GM18909 (cell line): ENCODE data around the gene LAMA4.

Source experiments
- ATAC-seq: cut with Tn5 transposase; IDR thresholded peaks from one replicate; pipeline ENCODE4 v1.9.1; 2021; ENCODE audit warnings: mild to moderate bottlenecking; ENCODE audit not compliant: unreplicated experiment, poor library complexity

LAMA4 gene, protein sequence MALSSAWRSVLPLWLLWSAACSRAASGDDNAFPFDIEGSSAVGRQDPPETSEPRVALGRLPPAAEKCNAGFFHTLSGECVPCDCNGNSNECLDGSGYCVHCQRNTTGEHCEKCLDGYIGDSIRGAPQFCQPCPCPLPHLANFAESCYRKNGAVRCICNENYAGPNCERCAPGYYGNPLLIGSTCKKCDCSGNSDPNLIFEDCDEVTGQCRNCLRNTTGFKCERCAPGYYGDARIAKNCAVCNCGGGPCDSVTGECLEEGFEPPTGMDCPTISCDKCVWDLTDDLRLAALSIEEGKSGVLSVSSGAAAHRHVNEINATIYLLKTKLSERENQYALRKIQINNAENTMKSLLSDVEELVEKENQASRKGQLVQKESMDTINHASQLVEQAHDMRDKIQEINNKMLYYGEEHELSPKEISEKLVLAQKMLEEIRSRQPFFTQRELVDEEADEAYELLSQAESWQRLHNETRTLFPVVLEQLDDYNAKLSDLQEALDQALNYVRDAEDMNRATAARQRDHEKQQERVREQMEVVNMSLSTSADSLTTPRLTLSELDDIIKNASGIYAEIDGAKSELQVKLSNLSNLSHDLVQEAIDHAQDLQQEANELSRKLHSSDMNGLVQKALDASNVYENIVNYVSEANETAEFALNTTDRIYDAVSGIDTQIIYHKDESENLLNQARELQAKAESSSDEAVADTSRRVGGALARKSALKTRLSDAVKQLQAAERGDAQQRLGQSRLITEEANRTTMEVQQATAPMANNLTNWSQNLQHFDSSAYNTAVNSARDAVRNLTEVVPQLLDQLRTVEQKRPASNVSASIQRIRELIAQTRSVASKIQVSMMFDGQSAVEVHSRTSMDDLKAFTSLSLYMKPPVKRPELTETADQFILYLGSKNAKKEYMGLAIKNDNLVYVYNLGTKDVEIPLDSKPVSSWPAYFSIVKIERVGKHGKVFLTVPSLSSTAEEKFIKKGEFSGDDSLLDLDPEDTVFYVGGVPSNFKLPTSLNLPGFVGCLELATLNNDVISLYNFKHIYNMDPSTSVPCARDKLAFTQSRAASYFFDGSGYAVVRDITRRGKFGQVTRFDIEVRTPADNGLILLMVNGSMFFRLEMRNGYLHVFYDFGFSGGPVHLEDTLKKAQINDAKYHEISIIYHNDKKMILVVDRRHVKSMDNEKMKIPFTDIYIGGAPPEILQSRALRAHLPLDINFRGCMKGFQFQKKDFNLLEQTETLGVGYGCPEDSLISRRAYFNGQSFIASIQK (N-terminal part only)

DNA sequence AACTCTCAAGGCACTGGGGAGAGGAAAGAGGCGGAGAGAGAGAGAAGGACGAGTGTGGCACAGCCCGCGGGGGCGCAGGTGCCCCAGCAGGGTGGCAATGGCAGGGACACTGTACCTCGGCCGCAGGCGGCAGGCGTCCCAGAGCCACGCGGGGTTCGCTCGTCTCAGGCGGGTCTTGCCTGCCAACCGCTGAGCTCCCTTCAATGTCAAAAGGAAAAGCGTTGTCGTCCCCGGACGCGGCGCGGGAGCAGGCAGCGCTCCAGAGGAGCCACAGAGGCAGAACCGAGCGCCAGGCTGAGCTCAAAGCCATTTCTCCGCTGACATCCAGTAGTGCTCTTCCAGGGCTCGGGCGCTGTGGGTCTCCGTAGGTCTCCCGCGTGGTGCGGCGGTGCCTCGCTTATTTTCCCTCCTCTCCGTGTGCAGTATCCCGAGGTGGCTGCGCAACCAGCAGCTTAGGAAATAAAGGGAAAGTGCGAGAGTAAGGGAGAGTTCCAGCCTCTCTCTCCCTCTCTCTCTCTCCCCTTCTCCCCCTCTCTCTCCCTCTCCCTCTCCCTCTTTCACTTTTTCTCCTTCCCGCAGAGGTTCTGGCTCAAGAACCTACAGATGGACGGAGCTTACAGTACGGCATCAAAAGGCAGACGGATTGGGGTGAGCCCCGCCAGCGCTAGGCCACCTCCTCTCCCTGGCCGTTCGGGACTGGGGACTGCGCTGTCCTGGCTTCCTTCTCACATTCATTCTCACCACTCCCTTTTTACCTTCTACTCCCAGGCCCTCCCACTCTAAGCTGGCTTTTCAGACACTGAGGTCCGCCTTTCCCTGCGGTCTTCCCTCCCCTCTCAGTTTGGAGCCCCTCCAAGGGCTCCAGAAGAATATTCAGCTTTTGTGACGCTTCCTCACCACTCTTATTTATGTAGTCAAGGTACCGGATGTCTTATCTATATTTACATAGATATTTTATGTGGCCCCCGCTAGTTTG lies at the start of gene LAMA4:
LAMA4 (minus strand) TSS at position 727 of the 976 bp plus-strand sequence; CDS start at position 310, 417 bp downstream.
- peak; percentile 45 for ATAC-seq

- ATAC-seq = no peak
Observed at GRCh38 chr6:112302142-112302705, 47.9 kb upstream of the LAMA4 start.

DNA sequence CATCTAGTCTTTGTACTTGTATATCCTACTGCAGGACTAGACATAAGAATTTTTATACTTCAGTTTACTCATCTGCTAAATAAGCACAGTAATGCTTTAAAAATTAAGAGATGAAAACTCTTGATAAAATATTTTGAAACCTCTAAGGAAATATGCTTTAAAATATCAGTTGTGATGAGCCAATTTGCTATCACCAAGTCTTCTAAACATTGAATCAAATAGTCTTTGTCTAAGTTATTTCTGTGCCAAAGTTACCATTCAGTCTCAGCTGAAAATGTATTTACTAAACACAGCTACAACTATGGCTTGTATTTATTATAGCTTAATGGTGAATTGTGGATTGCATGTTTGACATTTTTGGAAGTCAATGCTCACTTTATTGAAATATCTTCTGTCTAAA lies 46.5 kb upstream of the LAMA4 start:
- ATAC-seq = no peak

- ATAC-seq = no peak
Observed at GRCh38 chr6:112298816-112299281, 44.5 kb upstream of the LAMA4 start.

DNA sequence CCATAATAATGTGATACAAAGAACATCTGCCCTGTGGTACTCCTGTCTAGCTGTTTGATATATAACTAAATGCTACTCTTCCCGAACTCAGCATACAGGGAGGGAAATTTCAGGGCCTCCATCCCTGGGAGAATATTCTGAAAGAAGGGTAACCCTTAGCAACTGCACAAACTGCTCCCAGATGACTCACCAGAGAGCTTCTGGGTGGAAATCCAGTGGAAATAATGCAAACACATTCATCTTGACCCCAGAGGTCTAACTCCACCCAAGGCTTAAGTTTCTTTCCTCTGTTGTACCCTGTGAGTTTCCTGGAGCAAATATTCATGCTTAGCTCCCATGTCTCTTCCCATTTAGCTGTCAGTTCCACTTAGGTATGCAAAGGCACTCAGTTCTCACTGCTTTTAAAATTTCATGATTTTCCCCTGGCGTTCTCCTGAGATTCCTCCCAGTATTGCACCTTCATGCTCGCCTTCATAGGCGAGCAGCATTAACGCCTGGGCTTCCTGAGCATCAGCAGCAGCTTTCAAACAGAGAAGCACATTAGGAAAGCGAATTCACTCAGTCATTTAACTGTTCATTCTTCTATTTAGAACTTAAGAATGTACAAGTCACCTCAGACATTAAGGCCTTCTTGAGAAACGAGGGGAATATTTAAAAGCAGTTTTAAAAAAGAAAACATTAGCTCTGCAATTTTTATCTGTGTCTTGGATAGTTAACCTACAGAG lies 43.8 kb upstream of the LAMA4 start:
- no peak for ATAC-seq

GRCh38 chr6:112296694-112297093 lies 42.3 kb upstream of the LAMA4 start:
- no peak for ATAC-seq

GRCh38 chr6:112296122-112296521 lies 41.8 kb upstream of the LAMA4 start:
- ATAC-seq = peak; percentile 68

DNA sequence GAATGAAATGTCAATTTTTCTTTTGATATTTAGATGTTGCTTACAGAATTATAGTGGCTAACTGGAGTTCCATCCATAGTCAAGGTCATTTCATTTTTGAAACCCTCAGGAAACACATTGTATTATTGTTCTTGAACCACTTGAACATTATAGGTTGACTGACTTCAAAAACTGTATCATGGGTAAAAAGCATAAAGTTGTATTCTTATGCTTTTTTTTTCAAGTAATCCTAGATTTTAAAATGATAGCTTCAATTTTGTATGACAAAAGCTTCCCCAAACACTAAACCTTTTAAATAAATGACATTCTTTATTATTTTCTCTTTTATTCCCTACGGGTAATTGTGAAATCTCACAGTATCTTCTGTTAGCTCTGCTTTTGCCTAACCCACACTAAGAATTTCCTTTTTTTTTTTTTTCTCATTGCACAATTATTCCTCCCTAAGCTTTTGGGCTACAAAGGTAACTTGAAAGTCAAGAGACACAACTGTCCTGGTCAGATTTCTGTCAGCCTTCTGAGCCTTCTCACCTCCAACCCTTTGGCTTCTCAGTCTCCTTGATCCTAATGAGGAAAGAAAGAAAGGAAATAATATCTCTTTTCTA lies 36.9 kb upstream of the LAMA4 start:
- no peak for ATAC-seq

GRCh38 chr6:112289038-112289566 lies 34.7 kb upstream of the LAMA4 start:
- no peak for ATAC-seq

DNA sequence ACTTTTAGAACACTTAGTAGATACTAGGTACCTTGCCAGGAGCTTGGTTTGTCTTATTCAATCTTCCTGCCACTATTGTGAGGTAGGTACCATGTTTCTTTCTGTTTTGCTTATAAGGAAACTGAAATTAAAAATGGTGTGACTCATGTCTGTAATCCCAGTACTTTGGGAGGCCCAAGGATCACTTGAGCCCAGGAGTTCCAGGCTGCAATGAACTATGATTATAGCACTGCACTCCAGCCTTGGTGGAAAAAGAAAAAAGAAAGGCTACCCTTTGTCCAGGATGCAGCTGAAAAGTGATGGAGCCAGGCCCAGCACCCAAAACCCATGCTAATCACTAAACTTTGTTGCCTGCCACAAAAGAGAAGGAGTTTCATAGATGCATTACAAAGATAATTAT lies 34.1 kb upstream of the LAMA4 start:
- ATAC-seq = no peak

GRCh38 chr6:112287577-112288225 lies 33.3 kb upstream of the LAMA4 start:
- ATAC-seq = no peak

DNA sequence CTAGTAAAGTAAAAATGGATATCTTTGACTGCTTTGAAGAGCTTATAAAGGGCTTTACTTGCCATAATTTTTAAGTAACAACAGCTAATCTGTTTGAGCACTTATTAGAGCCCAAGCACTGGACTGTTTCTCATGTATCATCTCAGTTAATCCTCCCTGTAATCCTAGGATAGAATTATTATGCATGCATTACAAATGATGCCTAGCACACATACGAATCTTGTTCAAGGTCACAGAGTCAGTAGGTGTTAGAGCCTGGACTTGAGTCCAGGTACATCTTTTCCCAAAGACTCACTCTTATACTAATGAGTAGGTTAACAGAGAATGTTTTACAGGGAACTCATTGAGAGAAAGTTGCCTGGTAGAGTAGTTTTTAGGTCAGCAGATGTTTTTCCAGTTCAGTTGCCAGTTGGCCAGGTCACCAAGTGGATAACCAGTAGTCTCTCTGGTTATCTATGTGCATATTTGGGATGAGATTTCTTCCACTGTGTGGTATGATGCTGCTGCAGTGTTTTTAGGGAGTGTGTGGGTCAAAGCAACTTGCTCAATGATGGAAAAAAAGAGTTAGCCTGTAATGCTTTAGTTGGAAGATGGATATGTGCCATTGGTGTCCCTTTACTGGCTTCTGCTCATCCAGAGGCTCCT lies 32.3 kb upstream of the LAMA4 start:
- no peak for ATAC-seq

GRCh38 chr6:112286010-112286409 lies 31.6 kb upstream of the LAMA4 start:
- ATAC-seq = peak; percentile 92

- ATAC-seq = peak; percentile 35
Observed at GRCh38 chr6:112284603-112285002, 30.2 kb upstream of the LAMA4 start.

GRCh38 chr6:112283621-112284020 lies 29.3 kb upstream of the LAMA4 start:
- no peak for ATAC-seq

- no peak for ATAC-seq
Observed at GRCh38 chr6:112281821-112282615, 27.7 kb upstream of the LAMA4 start.
